GM18505 (cell line): ENCODE results near the gene ZSCAN29.
A peak's percentile ranks its signal among the peaks of the same experiment; 100 is the strongest.

Experiments used
- ATAC-seq: cut with Tn5 transposase; IDR thresholded peaks from one replicate; pipeline ENCODE4 v1.9.1; 2021; ENCODE audit not compliant: unreplicated experiment
- POLR2A ChIP-seq: IDR thresholded peaks from 4 replicates; pipeline ENCODE4 v1.6.1; 2011; ENCODE audit warnings: borderline replicate concordance; ENCODE audit not compliant: insufficient read depth, insufficient read length; ENCODE audit errors: extremely low read depth

Gene ZSCAN29

DNA sequence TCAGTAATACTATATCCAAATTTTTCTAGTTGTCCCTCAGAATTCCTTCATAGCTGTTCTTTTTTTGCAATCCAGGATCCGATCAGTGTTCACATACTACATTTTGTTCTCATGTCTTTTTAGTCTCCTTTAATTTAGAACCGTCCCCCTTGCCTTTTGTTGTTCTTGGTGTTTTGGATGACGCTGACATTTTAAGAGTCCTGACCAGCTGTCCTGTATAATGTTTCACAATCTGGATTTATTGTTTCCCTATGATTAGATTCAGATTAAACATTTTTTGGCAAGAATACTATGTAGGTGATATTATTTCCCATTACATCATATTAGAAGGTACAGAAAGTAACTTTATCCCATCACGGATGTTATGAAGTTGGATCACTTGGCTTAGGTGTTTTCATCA is 11.5 kb upstream of the ZSCAN29 start:
- no peak for ATAC-seq
- no peak for TF ChIP-seq POLR2A

DNA sequence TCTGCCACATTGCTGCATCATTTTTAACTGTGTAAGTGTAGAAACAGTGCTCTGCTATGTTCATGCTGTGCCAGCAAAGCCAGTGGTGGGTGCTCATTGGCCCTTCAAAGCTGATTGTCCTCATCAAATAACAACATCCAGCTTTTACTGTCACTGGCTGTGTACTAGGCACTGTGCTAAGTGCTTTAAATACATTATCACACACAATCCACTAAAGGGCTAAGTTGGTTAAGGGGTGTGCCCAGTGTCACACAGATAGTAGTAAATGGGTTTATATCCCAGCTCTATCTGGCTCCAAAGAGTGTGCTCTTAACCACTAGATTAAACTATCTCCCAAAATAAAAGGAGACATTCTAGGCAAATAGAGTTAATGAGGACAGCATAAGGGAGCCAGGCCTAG is 7.8 kb upstream of the ZSCAN29 start:
- ATAC-seq = no peak
- no peak for TF ChIP-seq POLR2A

DNA sequence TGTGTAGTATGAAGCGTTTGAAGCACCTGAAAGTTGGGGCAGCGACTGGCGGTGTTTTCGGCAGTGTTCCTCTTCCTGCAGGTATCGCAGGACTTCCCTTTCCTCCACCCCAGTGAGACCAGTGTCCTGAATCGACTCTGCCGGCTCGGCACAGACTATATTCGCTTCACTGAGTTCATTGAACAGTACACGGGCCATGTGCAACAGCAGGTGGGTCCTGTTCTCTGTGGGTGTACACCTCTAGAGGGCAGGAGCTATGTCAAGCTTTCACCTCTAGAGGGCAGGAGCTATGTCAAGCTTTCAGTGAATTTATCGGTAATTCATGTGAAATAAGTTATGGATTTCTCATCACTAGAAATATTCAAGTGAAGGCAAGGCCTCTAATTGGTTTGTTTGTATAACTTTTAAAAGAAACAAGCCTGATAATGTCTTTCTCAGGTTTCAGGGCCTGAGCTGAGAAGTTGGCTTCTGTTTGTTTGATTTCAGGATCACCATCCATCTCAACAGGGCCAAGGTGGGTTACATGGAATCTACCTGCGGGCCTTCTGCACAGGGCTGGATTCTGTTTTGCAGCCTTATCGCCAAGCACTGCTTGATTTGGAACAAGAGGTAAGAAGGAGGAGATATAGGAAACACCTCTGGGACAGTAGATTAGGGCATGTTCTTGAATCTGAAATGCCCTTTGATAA is 5.3 kb upstream of the ZSCAN29 start:
- TF ChIP-seq POLR2A = no peak
- no peak for ATAC-seq

DNA sequence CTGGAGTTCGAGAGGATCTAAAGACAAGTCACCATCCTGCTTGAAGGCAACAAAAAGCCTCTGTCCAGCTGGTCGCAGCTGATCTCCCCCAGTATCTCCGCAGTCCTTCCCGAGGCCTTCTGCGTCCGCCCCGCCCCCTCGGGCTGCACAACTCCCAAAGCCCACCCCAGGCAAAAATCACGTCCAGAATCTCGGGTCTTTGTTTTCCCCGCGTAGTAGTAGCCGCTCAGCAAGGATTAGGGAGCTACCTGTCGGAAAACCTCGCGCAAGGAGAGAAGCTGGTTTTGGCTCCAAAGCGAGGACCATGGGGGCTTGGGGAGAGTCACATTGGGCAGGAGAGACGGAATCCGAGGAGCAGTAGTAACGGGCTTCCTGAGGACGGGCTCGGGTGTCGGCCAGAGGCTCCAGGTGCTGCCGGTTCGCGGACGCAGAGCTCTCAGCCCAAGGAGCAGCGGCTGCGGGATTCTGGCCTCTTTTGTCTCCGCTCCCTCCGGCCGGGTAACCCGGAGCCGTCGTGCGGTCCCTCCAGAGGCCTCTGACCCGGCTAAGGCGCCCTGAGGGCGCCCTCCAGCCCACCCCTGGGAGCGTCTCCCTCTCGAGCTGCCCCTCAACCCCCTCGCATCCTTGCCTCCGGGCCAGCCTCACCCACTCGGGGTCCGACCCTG is 401 bp downstream of the ZSCAN29 start:
- TF ChIP-seq POLR2A = no peak
- ATAC-seq = peak; percentile 34

DNA sequence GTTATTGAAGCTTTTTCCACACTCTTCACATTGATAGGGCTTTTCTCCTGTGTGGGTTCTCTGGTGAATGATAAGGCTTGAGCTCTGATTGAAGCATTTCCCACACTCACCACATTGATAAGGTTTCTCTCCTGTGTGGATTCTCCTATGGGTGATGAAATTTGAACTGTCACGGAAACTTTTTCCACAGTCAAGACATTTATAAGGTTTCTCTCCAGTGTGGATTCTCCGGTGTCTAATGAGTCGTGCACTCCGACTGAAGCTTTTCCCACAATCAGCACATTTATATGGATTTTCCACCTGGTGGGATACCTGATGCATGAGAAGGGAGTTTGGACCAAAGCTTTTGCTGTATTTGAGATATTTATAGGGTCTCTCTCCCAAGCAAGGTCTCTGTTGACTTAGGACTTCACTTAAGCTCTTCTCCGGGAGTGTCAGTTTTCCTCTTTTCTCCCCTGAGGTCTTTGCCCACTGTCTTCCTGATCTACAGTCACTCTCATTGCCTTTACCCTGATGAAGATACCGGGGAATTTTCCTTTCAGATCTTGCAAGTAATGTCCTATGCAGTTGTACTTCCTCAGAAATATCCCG is 9.4 kb downstream of the ZSCAN29 start:
- no peak for TF ChIP-seq POLR2A
- no peak for ATAC-seq

DNA sequence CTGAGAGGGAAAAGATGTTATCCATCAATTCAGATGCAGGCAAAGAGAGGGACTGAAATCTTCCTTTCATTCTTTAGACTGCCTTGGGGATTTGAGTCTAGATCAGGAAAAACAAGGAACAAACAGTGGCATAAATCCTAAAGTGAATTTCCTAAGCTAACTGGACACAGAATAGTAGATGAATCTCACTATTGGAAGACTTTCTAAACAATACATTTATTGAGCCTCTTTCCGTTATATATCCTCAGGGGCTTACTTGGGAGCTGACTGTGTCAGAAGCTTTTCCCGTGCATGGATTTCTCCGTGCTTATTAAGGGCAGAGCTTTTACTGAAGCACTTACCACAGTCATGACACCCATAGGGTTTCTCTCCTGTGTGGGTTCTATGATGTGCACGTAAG is 10.0 kb downstream of the ZSCAN29 start:
- TF ChIP-seq POLR2A = no peak
- ATAC-seq = no peak

DNA sequence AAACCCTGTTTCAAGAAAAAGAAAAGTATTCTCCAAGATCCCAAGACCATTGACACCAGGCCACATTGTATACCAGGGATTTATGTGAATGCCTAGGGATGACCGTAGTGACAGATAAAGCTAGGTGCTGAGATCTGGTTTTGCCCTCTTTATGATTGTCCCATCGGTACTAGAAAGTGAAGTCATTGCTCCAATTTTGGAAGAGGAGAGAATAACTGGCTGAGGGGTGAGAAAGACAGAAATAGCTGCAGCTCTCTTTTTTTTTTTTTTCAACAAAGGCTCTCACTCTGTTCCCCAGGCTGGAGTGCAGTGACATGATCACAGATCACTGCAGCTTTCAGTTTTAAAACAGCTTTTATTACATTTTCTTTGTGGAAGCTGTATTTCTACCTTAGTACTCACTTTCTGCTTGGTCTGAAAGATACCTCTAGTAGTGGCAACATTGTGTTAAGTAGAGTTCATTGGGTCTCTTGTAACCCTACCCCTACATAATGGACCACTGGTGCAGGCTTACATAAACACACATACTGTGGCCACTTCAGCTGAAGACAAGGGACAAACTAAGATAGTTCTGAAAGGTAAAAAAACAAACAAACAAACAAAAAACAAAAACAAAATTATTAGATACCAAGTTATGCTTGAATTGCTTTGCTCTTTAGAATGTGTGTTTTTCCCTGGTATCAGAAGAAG is 18.0 kb downstream of the ZSCAN29 start:
- ATAC-seq = no peak

DNA sequence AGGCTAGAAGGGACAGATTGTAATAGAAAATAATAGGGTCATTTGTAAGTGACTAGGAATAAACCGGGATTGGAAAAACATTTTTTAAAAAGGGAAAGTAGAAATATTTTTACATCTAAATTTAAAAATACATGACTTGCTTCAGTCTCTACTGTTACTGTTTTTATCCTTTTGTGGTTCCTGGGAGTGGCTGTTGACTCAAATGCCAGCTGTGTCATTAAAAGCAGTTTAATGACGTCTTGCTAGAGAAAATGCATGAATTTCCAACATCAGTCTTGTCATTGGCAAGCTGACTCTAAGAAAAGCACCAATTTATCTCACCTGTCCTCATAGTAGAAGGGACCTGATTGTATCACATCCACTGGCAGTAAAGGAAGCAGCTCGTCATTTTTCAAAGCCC is 23.7 kb downstream of the ZSCAN29 start:
- no peak for TF ChIP-seq POLR2A
- no peak for ATAC-seq

More for the DNA sequence above, 18.0 kb downstream of the ZSCAN29 start:
- no peak for TF ChIP-seq POLR2A

DNA sequence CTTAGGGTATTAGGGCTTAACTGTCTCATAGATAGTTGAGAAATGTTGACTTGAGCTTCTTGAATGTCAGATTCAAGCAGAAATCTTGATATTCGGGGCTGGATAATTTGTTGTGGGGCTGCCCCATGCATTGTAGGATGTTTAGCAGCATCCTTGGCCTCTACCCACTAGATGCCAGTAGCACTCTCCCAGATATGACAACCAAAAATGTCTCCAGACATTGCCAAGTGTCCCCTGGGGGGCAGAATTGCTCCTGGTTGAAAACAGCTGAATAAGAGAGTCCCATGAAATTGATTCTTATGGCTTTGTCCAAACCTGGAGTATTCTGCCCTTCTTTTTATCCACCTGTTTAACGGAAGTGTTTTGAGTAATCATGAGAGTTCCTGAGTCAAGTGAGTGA is 24.5 kb downstream of the ZSCAN29 start:
- TF ChIP-seq POLR2A = no peak
- no peak for ATAC-seq

DNA sequence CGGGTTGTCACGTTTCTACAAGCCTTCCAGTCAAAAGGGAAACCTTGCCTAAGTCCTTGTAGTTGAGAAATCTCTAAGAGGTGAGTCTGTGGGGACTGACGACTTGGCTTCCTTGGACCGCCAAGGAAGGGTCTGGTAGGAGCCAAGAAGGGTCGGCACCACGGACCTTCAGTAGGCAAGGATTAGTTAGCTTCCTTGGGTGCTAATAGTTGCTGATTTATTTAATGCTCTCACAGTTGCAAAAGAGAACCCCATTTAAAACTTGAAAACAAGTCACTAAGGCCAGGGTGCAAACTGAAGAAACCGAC is 40.1 kb downstream of the ZSCAN29 start:
- TF ChIP-seq POLR2A = no peak
- ATAC-seq = peak; percentile 16

DNA sequence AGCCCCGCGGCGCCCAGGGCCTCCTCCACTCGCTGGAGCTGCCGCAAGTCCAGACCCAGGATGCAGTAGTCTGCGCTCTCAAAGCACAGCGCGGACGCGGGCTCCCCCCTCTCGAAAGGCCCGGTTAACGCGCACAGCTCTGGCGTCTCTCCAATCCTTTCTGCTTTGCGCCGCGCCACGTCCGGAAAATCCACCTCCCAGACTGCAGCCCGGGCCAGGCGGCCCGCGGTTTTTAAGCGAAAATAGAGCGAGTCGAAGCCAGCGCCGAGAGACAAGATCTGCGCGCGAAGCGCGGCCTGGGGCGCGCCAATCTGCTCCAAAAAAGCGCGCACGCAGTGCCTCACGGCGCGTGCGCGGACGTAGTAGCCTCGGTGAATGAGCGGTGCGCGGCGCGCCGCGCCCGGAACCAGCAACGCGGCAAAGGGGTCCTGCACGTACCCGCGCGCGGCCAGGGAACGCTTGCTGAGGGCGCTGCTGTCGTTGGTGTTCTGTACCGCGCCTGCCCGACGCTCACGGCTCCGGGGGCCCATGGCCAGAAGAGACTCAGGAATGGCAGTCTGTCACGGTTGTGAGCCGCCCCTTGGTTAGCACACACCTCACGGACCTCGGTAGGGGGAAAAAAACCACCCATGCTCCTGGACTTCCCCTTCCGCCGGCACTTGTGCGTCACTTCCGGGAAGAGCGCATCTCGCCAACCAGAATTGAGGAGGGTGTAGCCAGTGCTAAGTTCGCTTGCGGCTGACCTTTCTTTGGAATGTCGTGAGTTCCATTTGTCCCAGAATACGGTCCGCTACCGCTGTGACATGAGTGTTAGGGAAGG is 40.7 kb downstream of the ZSCAN29 start, which contains the start of gene LCMT2:
Gene LCMT2 (minus strand): TSS at position 614 of the 820 bp plus-strand sequence. CDS start 84 bp downstream, at position 530.
- peak; percentile 93 for TF ChIP-seq POLR2A
- peak; percentile 75 for ATAC-seq

DNA sequence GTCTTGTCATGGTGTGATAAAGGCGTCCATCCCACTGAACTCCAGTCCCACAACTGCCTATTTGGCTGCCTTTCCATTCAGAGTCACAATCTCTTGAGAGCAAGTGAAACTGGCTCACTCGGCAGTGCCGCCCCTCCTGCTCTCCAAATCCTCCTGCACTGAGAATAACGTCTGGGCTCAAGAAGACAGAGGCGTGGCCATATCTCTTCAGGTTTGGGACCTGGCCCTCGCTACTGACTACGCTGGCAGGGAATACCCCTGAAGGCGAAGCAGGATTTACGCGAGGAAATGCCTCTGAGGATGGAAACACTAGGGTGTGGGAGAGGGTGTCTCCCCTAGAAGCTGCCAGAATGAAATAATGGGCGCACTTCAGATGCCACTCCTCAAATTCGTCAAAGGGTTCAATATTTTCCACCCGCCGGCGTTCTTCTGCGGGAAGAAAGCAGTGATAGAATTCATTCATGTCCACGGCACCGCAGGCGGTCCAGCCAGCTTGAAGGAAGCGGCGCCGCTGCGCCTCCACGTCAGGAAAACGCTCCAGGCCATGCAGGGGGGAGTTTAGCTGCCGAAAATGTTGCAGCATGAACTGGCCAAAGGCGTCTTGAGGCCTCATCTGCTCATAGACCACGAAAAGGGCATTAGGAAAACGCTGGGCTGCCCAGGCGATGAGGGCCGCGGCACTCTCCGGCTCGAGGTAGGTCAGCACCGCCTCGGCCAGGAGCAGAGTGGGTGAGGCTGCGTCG is 41.5 kb downstream of the ZSCAN29 start:
- ATAC-seq = no peak
- TF ChIP-seq POLR2A = no peak

DNA sequence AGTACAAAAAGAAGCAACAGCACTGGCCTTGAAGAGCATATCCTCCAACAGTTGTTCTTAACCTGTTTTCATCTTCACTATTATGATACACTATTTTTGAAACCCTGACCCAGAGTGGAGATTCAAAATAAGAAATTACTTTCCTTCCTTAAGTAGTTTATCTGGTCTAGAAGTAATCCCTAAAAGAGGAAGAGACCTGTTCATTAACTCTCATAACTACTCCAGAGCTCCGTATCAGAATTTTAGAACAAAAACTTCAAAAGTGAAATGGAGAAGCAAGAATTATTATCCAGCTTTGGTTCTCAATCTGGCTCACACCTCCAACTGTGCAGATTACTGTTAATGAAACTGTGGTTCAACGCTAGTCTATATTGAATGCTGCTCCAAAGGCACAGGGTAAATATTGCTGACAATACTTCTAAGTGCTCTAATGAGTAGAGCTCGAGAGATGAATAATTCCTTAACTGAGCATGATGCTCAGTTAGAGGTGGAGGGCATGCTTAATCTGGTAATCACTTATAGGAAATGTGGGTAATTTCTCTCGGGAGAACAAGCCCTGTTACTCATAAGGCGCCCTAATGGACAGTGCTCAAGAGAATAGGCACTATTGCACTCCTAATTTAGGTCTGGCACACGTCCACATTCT is 45.7 kb downstream of the ZSCAN29 start:
- no peak for TF ChIP-seq POLR2A
- no peak for ATAC-seq
